Colonic mucosa (tissue), 4 donors: Measurements from ENCODE around the gene ZBTB38. TPM values are rescaled to one million over a fixed set of nuclear protein-coding genes. Genes with fewer than 3 reads are reported as not detected.

Experiments used
- DNase-seq: peaks from one replicate; pipeline ENCODE4 v3.0.0-alpha.2; 2020
- H3K27ac ChIP-seq: fragments of 200-600 bp; one replicate; pipeline ENCODE4 v1.8.0; 2021
- H3K27me3 ChIP-seq: fragments of 200-600 bp; one replicate; pipeline ENCODE4 v1.8.0; 2021
- H3K36me3 ChIP-seq: fragments of 200-600 bp; one replicate; pipeline ENCODE4 v1.8.0; 2021
- H3K4me1 ChIP-seq: fragments of 200-600 bp; one replicate; pipeline ENCODE4 v1.8.0; 2021; ENCODE audit warnings: mild to moderate bottlenecking
- H3K4me3 ChIP-seq: fragments of 200-600 bp; one replicate; pipeline ENCODE4 v1.8.0; 2021
- H3K9ac ChIP-seq, 2 donors: one replicate each; pipeline ENCODE4 v1.7.0; 2013; ENCODE audit warnings: control low read depth in 2 of 2, low read depth in 2 of 2, low read length in 2 of 2
- H3K9me3 ChIP-seq: fragments of 200-600 bp; one replicate; pipeline ENCODE4 v1.8.0; 2021
- intact Hi-C: fragments of 100-400 bp; cut with DNase I; formaldehyde crosslinking; loops from one replicate; pipeline ENCODE4 v1.14.1; 2022
- total RNA-seq, 2 donors: library from RNA; stranded (reverse); fragmentation: NEBNext Ultra II Directional in 1 of 2; extraction: Animal tissue kit (Norgen Biotek cat#: 25700) in 1 of 2; gene quantifications; one replicate each; pipeline ENCODE4 v1.2.1, GENCODE V29; 2021
- TF ChIP-seq, protein P1 (sequence below): fragments of 200-600 bp; IDR thresholded peaks from one replicate; pipeline ENCODE4 v1.8.0; 2022; ENCODE audit warnings: antibody characterized with exemption, mild to moderate bottlenecking
- donor health status: healthy.
- donor health status: DM: no; HTN: no; CAD: no.
- donor health status: DM: no; HTN: no; CAD: no.

Gene ZBTB38
- total RNA-seq, 2 donors from 2014 or later = 95.5 to 112 TPM

GRCh38 chr3:141342386-141342785 lies 25.9 kb upstream of the ZBTB38 start:
- TF ChIP-seq, protein P1, sequence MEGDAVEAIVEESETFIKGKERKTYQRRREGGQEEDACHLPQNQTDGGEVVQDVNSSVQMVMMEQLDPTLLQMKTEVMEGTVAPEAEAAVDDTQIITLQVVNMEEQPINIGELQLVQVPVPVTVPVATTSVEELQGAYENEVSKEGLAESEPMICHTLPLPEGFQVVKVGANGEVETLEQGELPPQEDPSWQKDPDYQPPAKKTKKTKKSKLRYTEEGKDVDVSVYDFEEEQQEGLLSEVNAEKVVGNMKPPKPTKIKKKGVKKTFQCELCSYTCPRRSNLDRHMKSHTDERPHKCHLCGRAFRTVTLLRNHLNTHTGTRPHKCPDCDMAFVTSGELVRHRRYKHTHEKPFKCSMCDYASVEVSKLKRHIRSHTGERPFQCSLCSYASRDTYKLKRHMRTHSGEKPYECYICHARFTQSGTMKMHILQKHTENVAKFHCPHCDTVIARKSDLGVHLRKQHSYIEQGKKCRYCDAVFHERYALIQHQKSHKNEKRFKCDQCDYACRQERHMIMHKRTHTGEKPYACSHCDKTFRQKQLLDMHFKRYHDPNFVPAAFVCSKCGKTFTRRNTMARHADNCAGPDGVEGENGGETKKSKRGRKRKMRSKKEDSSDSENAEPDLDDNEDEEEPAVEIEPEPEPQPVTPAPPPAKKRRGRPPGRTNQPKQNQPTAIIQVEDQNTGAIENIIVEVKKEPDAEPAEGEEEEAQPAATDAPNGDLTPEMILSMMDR = no peak
- intact Hi-C loops = no loop called here

GRCh38 chr3:141343077-141343476 lies 25.2 kb upstream of the ZBTB38 start:
- H3K27me3 ChIP-seq = no peaks in the 10 kb centered on the region
- intact Hi-C loops = no loop called here

More at GRCh38 chr3:141342386-141342785, 25.9 kb upstream of the ZBTB38 start:
- H3K4me3 ChIP-seq = no peak overlapping the region
- H3K27me3 ChIP-seq = no peaks in the 10 kb centered on the region
- no peak for DNase-seq
- no peak overlapping the region for H3K27ac ChIP-seq
- no peaks in the 10 kb centered on the region for H3K4me1 ChIP-seq
- no peaks in the 10 kb centered on the region for H3K9me3 ChIP-seq
- H3K9ac ChIP-seq = no peak overlapping the region
- H3K36me3 ChIP-seq = no peaks in the 10 kb centered on the region

DNA sequence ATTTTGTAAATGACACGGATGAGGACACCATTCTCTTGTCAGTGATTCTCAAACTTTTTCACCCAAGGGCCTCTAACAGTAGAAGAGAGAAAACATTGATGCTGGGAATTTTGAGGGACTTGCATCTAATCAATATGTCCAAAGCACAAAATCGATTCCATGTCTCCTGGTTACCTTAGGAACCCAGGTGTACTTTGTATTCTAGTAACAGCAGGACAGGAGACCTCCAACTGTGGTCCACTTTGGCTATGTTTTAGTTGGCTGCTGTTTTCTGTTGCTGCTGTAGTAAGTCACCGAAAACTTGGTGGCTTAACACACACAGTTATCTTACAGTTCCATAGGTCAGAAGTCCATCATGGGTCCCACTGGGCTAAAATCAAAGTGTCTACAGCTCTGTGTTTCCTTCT lies 24.4 kb upstream of the ZBTB38 start:
- peak overlapping the region; percentile 86 for H3K27ac ChIP-seq
- DNase-seq = no peak
- H3K9ac ChIP-seq = no peak overlapping the region
- no peaks in the 10 kb centered on the region for H3K4me1 ChIP-seq
- no peaks in the 10 kb centered on the region for H3K9me3 ChIP-seq
- TF ChIP-seq, protein P1 = no peak
- intact Hi-C loops = no loop called here
- H3K36me3 ChIP-seq = no peaks in the 10 kb centered on the region
- H3K27me3 ChIP-seq = no peaks in the 10 kb centered on the region
- H3K4me3 ChIP-seq = no peak overlapping the region

More at GRCh38 chr3:141343077-141343476, 25.2 kb upstream of the ZBTB38 start:
- no peak overlapping the region for H3K4me3 ChIP-seq
- H3K36me3 ChIP-seq = no peaks in the 10 kb centered on the region
- no peaks in the 10 kb centered on the region for H3K4me1 ChIP-seq
- no peaks in the 10 kb centered on the region for H3K9me3 ChIP-seq
- DNase-seq = no peak
- H3K27ac ChIP-seq = no peak overlapping the region
- no peak overlapping the region for H3K9ac ChIP-seq
- TF ChIP-seq, protein P1 = no peak

DNA sequence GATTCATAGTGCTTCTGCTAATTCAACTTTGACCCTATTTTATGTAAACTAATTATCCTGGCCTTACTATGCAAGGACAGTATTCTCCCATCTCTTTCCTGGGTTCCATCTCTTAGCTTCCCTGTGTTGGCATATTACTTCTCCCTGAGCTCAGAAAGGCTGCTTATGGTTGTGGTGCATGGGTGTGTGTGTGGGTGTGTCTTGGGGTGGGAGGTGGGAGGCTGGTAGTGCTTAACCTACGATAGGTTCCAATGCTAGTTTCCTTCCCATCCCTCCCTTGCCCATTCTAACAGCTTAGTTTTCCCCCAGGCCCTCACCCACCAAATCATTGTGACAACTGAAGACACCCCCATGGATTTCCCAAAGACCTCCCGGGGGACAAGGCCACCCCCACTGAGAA lies 22.8 kb upstream of the ZBTB38 start:
- intact Hi-C loops = no loop called here
- H3K9ac ChIP-seq = peak overlapping the region in 1 of 2 donors; percentile 62

DNA sequence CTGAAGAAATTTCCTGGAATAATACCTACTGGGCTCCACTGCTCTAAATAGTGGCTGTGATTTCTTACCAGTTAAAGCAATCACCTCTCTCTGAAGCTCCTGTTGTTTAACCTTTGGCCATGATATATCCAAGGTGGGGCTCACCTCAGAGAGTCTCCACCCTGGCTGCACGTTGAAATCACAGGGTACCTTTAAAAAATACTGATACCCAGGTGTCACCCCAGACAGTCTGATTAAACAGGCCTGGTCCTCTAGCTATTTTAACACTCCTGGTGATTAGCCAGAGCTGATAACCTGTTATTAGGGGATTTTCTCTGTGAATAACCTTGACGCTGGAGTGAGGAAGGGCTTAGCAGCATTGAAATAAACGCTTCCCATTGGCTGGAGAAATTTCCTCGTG lies 22.3 kb upstream of the ZBTB38 start:
- TF ChIP-seq, protein P1 = no peak
- no peak overlapping the region for H3K4me3 ChIP-seq

More for the DNA sequence above, 22.8 kb upstream of the ZBTB38 start:
- Histone ChIP-seq H3K4me3 (no peak overlapping the region), H3K27me3 (no peaks in the 10 kb centered on the region), H3K36me3 (no peaks in the 10 kb centered on the region), H3K4me1 (no peaks in the 10 kb centered on the region), H3K27ac (peak overlapping the region; percentile 86), H3K9me3 (no peaks in the 10 kb centered on the region)
- TF ChIP-seq, protein P1 = no peak
- DNase-seq = peak; percentile 68

More for the DNA sequence above, 22.3 kb upstream of the ZBTB38 start:
- Histone ChIP-seq H3K4me1 (no peaks in the 10 kb centered on the region), H3K9me3 (no peaks in the 10 kb centered on the region), H3K9ac (peak overlapping the region in 1 of 2 donors; percentile 62), H3K27ac (peak overlapping the region; percentile 86), H3K36me3 (no peaks in the 10 kb centered on the region), H3K27me3 (no peaks in the 10 kb centered on the region)
- peak; percentile 71 for DNase-seq
- intact Hi-C loops = no loop called here
